ENCODE results near the gene SLC35C1. TPM values are rescaled to one million over a fixed set of nuclear protein-coding genes. Genes with fewer than 3 reads are reported as not detected.

SLC35C1 gene
- total RNA-seq: 4.1 and 8.3 TPM in 2 replicates

DNA sequence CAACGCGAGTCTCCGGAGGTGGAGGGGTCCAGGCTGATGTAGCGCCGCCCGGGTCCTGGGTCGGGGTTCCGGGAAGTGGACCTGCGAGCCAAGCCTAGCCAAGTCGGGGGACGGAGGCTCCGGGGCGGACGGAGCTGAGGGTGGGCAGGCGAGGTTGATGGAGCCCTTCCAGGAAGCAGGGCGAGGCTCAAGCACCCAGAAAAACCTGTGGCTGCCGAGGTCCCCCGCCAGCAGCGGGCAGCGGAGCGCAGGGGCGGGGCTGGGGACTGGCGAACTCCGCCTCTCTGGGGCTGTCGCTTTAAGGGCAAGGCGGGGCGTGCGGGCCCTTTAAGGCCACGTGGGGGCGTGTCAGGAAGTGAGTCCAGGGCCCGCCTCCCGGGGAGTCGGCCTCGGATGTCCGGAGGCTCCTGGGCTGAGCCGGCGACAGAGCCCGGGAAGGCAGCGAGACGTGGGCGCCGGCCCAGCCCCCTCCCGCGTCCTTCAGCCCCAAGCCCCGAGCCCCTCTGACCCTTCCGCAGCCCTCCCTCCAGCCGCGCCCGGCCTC, at the start of gene SLC35C1:
Gene SLC35C1 (plus strand): TSS at position 389 of the 544 bp plus-strand sequence. CDS start 653 bp downstream, outside the sequence.
- DNase-seq (ENCODE audit: low read depth in 2 of 2): peak; percentile 81 to 94

GRCh38 chr11:45755281-45755859, 49.6 kb upstream of the SLC35C1 start:
- no peak for DNase-seq (ENCODE audit: low read depth in 2 of 2)

GRCh38 chr11:45756384-45757010, 48.5 kb upstream of the SLC35C1 start:
- DNase-seq (ENCODE audit: low read depth in 2 of 2): no peak

GRCh38 chr11:45757672-45758071, 47.3 kb upstream of the SLC35C1 start:
- no peak for DNase-seq (ENCODE audit: low read depth in 2 of 2)

DNA sequence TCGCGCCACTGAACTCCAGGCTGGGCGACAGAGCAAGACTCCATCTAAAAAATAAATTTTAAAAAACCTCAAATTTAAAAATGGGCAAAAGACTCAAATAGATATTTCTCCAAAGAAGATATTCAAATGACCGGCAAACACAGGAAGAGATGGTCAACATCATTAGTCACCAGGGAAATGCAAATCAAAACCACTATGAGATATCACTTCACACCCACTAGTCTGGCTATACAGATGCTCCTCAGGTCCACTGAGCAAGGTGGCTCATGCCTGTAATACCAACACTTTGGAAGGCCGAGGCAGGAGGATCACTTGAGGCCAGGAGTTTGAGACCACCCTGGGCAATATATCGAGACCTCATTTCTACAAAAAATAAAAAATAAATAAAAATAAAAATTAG, 43.3 kb upstream of the SLC35C1 start:
- no peak for DNase-seq (ENCODE audit: low read depth in 2 of 2)

GRCh38 chr11:45765107-45765668, 39.8 kb upstream of the SLC35C1 start:
- no peak for DNase-seq (ENCODE audit: low read depth in 2 of 2)

DNA sequence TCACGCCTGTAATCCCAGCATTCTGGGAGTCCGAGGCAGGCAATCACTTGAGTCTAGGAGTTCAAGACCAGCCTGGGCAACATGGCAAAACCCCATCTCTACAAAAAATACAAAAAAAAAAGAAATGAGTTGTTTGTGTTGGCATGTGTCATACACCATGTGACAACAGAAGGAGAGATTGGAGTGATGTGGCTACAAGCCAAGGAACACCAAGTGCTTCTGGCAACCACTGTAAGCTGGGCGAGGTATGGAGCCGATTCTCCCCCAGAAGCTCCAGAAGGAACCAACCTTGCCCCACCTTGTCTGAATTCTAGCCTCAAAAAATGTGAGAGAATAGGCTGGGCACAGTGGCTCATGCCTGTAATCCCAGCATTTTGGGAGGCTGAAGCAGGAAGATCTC, 39.1 kb upstream of the SLC35C1 start:
- DNase-seq (ENCODE audit: low read depth in 2 of 2): no peak

DNA sequence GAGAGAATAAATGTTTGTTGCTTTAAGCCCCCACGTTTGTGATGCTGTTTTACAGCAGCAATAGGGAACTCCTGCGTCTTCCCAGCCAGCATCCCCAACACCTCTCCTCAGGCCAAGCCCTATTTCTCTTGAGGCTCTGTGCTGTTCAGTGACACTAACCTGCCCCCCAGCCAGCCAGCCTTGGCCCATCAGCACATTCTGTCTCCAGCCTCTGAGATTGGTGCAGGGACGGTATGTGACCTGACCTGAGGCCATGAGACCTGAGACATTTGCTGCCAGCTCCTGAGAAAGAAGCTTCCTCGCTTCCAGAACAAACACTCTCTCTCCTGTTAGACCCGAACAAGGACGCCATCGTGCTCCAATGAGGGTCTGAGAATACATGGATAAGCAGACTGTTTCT, 38.5 kb upstream of the SLC35C1 start:
- DNase-seq (ENCODE audit: low read depth in 2 of 2): no peak

- no peak for DNase-seq (ENCODE audit: low read depth in 2 of 2)
Observed at GRCh38 chr11:45768486-45768885, 36.5 kb upstream of the SLC35C1 start.

GRCh38 chr11:45769960-45770359, 35.0 kb upstream of the SLC35C1 start:
- DNase-seq (ENCODE audit: low read depth in 2 of 2): no peak

DNA sequence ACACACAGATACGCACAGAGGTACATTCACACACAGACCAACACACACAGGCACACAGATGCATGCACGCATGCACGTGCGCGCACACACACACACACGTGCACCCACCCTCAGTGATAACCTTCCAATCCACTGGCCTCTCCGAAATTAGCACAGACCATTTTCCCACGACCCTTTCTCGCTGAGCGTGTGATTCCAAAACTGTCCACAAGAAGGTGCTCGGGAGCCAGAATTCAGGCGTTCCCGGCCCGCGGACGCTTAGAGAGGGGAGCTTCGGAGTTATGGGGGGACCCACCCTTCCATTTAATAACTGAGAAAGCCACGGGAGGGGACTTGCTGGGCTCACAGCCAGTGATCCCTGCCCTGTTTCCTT, 33.8 kb upstream of the SLC35C1 start:
- peak; percentile 29 to 57 for DNase-seq (ENCODE audit: low read depth in 2 of 2)

DNA sequence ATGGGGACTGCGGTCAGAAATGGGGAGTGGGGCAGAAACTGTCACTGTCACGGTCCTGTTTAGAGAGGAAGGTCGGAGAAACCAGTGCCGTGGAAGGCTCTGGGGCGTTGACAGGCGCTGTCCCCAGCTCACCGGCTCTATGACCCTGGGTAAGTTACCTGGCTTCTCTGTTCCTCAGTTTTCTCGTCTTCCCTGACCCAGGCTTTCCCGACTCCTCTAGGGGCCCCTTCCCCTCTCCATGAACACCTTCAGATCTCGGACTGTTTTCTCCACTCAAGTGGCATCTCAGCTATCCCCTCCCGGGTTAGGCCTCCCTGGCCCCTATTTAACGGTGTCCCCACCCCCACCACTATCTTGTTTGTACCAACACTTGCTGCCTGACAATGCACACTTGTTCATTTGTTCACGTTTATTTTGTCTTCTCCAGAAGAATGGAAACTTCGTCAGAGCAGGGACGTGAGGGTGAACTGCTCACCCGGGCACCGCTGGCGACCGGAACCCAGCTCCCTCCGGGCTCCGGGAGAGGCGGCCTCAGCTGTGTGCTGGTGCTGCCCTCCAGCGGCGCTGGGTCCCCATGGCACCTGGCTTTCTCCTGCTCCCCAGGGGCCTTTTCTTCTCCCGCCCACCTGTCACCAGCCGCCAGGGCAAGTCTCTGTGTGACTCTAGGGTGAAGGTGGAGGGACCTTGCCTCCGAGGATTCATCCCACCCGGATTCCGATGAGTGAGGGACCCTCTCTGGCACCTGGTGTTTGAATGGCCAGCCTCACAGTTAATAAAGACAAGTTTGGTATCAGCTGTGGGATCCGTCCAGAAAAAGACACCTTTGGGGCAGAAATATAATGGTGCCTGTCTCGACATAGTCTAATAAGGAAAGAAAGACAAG, 33.1 kb upstream of the SLC35C1 start:
- DNase-seq (ENCODE audit: low read depth in 2 of 2): peak; percentile 29 to 75

DNA sequence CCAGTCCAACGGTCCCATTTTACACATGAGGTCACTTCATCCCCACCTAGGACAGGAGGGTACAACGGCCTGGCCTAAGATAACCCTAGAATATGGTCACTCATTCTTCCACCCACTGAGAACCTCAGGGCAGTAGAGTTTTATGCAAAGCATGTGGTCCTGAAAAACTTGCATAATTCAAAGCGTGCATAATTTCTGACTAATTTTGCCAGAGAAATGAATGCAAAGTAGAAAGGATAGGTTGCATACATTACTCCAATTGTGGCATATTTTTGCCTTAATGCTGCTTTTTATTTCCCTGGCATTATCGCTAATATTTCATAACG, 32.5 kb upstream of the SLC35C1 start:
- DNase-seq (ENCODE audit: low read depth in 2 of 2): no peak

- no peak for DNase-seq (ENCODE audit: low read depth in 2 of 2)
Observed at GRCh38 chr11:45772986-45773785, 31.8 kb upstream of the SLC35C1 start.

DNA sequence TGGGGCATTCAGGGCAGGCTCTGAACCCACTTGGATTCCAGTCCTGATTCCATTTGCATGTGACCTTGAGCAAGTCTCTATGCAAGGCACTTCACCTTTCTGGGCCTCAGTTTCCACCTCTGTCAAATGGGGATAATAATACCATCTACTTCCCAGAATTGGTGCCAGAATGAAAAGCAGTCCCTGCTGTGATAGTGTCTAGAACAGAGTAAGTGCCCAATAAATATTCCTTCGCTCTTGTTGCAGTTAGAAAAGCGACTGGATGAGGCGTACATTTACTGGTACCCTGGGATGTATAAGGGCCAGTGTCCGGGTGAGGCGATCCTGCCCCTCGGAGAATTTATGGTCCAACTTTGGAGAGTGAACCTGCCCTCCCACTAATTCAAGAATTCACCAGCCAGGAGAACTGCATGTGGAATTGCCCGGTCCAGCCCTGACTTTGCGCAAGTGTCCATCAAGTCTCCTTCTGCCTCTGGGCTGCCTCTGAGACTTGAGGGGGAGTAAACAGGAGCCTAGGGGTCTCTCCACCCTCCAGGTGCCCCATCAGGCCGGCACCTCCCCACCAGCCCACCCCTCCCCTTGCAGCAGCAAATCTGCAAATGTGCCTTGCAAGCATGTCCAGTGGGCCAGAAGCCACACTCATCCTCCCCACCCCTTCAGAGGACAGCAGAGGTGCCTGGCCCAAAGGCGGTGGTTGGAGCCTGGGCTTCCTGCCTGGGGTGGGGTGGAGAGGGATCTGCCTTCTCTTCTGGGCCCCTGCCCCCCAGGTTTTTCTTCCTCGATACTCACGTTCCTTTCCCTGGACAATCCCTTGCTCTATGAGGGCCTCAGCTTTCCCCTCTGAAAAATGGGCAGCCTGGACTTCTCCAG, 30.9 kb upstream of the SLC35C1 start:
- DNase-seq (ENCODE audit: low read depth in 2 of 2): no peak

DNA sequence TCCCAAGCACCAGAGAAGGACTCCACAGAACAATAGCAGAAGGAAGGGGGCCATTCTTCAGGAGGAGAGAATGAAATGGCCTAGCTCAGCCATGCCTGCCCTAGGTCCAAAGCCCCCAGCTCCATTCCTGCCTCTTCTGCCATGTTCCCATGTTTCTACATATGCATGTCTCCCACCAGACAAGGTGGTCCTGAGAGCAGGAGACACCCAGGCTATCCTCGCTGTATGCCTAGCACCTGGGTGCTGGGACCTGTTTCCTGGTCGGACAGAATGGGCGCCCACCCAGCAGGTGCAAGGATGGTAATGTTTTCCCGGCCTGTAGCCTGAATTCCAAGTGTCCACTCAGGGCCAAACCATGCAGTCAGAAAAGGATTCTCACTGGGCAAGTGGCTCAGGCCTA, 30.2 kb upstream of the SLC35C1 start:
- DNase-seq (ENCODE audit: low read depth in 2 of 2): no peak

DNA sequence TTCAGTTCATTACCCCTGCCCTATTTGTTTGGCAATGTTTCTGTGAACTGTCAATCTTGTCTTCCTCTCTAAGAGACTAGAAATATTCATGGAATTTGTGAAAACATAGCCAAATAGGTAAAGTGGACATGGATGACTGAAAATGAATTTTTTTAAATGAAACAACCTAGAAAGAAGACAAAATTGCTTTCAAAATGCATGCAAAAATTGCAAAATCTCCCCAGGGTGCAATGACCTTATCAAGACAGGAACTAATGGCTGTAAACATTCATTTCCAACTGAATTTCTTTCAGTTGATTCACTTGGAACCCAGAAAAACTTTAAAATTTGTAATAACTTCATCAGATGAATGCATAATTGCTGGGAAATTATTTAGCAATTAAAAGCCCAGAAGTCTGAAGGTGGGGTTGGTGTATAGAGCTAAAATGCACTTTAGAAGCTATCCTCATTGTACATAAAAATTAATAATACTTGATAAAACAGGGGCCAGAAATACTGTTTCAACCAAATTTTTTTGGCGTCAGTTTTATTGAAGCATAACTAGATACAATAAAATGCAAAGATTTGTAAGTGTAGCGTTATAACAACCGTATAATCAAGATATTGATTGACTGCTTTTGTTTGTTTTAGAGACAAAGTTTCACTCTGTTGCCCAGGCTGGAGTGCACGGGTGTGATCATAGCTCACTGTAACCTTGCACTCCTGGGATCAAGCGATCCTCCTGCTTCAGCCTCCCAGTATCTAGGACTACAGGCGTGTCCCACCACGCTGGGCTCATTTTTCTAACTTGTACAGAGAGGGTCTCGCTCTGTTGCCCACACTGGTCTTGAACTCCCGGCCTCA, 27.6 kb upstream of the SLC35C1 start:
- no peak for DNase-seq (ENCODE audit: low read depth in 2 of 2)

- DNase-seq (ENCODE audit: low read depth in 2 of 2): no peak
Observed at GRCh38 chr11:45778341-45778740, 26.6 kb upstream of the SLC35C1 start.

- DNase-seq (ENCODE audit: low read depth in 2 of 2): no peak
Observed at GRCh38 chr11:45779602-45780001, 25.3 kb upstream of the SLC35C1 start.

Measured in dermis microvascular lymphatic vessel endothelial cell (primary cell).